GM23338 (cell line): ENCODE measurements around the gene UPK2. TPM values are rescaled to one million over a fixed set of nuclear protein-coding genes. Genes with fewer than 3 reads are reported as not detected.

Source experiments
- ATAC-seq: fragments of 200-7000 bp; cut with Tn5 transposase; 3 replicates; pipeline ENCODE4 v1.9.1; 2020
- DNase-seq: peaks from one replicate; pipeline ENCODE4 v3.0.0-alpha.2; 2015; ENCODE audit warnings: low spot score
- H2AFZ ChIP-seq: fragments of 200-600 bp; sonication (generic); 2 replicates; pipeline ENCODE4 v1.8.0; 2016; ENCODE audit warnings: antibody characterized with exemption, mild to moderate bottlenecking, moderate library complexity
- H3F3A ChIP-seq: fragments of 200-600 bp; sonication (generic); replicated peaks from 2 replicates; pipeline ENCODE4 v1.8.0; 2017; ENCODE audit warnings: antibody characterized with exemption, mixed run types, low read depth
- H3K27ac ChIP-seq: fragments of 200-600 bp; sonication (generic); 2 replicates; pipeline ENCODE4 v1.6.1; 2016; ENCODE audit warnings: low read depth
- H3K27me3 ChIP-seq: fragments of 200-600 bp; sonication (generic); 2 replicates; pipeline ENCODE4 v1.8.0; 2016; ENCODE audit warnings: mild to moderate bottlenecking, mixed run types, moderate library complexity; ENCODE audit not compliant: insufficient read depth
- H3K36me3 ChIP-seq: fragments of 200-600 bp; sonication (generic); 2 replicates; pipeline ENCODE4 v1.8.0; 2016; ENCODE audit warnings: mild to moderate bottlenecking; ENCODE audit not compliant: insufficient read depth
- H3K4me1 ChIP-seq: fragments of 200-600 bp; sonication (generic); 2 replicates; pipeline ENCODE4 v1.8.0; 2016; ENCODE audit warnings: mild to moderate bottlenecking, moderate library complexity; ENCODE audit not compliant: insufficient read depth
- H3K4me2 ChIP-seq: fragments of 200-600 bp; sonication (generic); 2 replicates; pipeline ENCODE4 v1.7.1; 2017; ENCODE audit warnings: mixed run types
- H3K4me3 ChIP-seq: fragments of 200-600 bp; sonication (generic); 2 replicates; pipeline ENCODE4 v1.6.1; 2016; ENCODE audit warnings: mixed run types
- H3K79me2 ChIP-seq: fragments of 200-600 bp; sonication (generic); replicated peaks from 2 replicates; pipeline ENCODE4 v1.8.0; 2017; ENCODE audit warnings: mild to moderate bottlenecking; ENCODE audit not compliant: insufficient read depth
- H3K9me2 ChIP-seq: fragments of 200-600 bp; sonication (generic); 2 replicates; pipeline ENCODE4 v1.8.0; 2017; ENCODE audit not compliant: insufficient read depth
- H4K20me1 ChIP-seq: fragments of 200-600 bp; sonication (generic); replicated peaks from 2 replicates; pipeline ENCODE4 v1.8.0; 2017; ENCODE audit warnings: mild to moderate bottlenecking; ENCODE audit not compliant: insufficient read depth
- H3K27ac Mint-ChIP-seq: 2 replicates; pipeline ENCODE4 v1.8.0; 2020; ENCODE audit warnings: inconsistent platforms, mild to moderate bottlenecking, moderate library complexity, mixed read lengths
- H3K27me3 Mint-ChIP-seq: 3 replicates; pipeline ENCODE4 v1.8.0; 2022; ENCODE audit warnings: low read depth, mild to moderate bottlenecking, moderate library complexity, mixed read lengths, inconsistent platforms; ENCODE audit not compliant: insufficient read depth, poor library complexity
- H3K36me3 Mint-ChIP-seq: 3 replicates; pipeline ENCODE4 v1.8.0; 2021; ENCODE audit warnings: low read depth, mild to moderate bottlenecking, inconsistent platforms, moderate library complexity, mixed read lengths
- H3K4me1 Mint-ChIP-seq: 3 replicates; pipeline ENCODE4 v1.8.0; 2020; ENCODE audit warnings: mild to moderate bottlenecking, inconsistent platforms, mixed read lengths
- H3K4me3 Mint-ChIP-seq: 3 replicates; pipeline ENCODE4 v1.8.0; 2021; ENCODE audit warnings: moderate library complexity, mild to moderate bottlenecking, inconsistent platforms, mixed read lengths
- H3K9me3 Mint-ChIP-seq: 3 replicates; pipeline ENCODE4 v1.8.0; 2020; ENCODE audit warnings: moderate library complexity, mild to moderate bottlenecking, inconsistent platforms, mixed read lengths
- CREB1 ChIP-seq: fragments of 250-450 bp; sonication (Bioruptor Pico); IDR thresholded peaks from 2 replicates; pipeline ENCODE4 v1.5.0; 2020; ENCODE audit warnings: low read depth, mild to moderate bottlenecking, moderate library complexity
- CTCF ChIP-seq, 2 experiments: fragments of 200-600 bp in 1 of 2; sonication (generic) in 1 of 2; conservative IDR thresholded peaks; 2 replicates each; pipeline versions ENCODE4 v1.5.1 to v1.6.1; 2016 to 2017; ENCODE audit warnings: antibody characterized with exemption in 2 of 2, low read depth in 2 of 2, mild to moderate bottlenecking in 2 of 2, moderate library complexity in 1 of 2
- ETS1 ChIP-seq: IDR thresholded peaks from 2 replicates; pipeline ENCODE4 v1.6.1; 2016; ENCODE audit warnings: antibody characterized with exemption
- EZH2 ChIP-seq: fragments of 200-600 bp; sonication (generic); IDR thresholded peaks from one replicate; pipeline ENCODE4 v1.8.0; 2017; ENCODE audit warnings: antibody characterized with exemption, mild to moderate bottlenecking, low read depth; ENCODE audit not compliant: unreplicated experiment
- EZH2phosphoT487 ChIP-seq: fragments of 200-600 bp; sonication (generic); IDR thresholded peaks from one replicate; pipeline ENCODE4 v1.8.1; 2018; ENCODE audit warnings: antibody characterized with exemption; ENCODE audit not compliant: unreplicated experiment
- JUNB ChIP-seq: IDR thresholded peaks from one replicate; pipeline ENCODE4 v1.6.1; 2016; ENCODE audit warnings: antibody characterized with exemption; ENCODE audit not compliant: unreplicated experiment
- NANOG ChIP-seq: IDR thresholded peaks from 2 replicates; pipeline ENCODE4 v1.6.1; 2016; ENCODE audit warnings: antibody characterized with exemption, borderline replicate concordance
- POLR2AphosphoS5 ChIP-seq: IDR thresholded peaks from 2 replicates; pipeline ENCODE4 v1.6.1; 2016; ENCODE audit warnings: antibody characterized with exemption, low read depth
- REST ChIP-seq: IDR thresholded peaks from one replicate; pipeline ENCODE4 v1.6.1; 2018; ENCODE audit warnings: antibody characterized with exemption; ENCODE audit not compliant: unreplicated experiment
- STAT1 ChIP-seq: IDR thresholded peaks from one replicate; pipeline ENCODE4 v1.6.1; 2016; ENCODE audit warnings: antibody characterized with exemption; ENCODE audit not compliant: unreplicated experiment
- ZNF114 ChIP-seq: fragments of 250-450 bp; sonication (Bioruptor Pico); IDR thresholded peaks from 2 replicates; pipeline ENCODE4 v1.5.0; 2020; ENCODE audit warnings: mild to moderate bottlenecking, moderate library complexity
- ZNF331 ChIP-seq: fragments of 250-450 bp; sonication (Bioruptor Pico); IDR thresholded peaks from 2 replicates; pipeline ENCODE4 v1.5.0; 2020; ENCODE audit warnings: low read depth, mild to moderate bottlenecking, moderate library complexity
- ZNF462 ChIP-seq: fragments of 250-450 bp; sonication (Bioruptor Pico); IDR thresholded peaks from 2 replicates; pipeline ENCODE4 v1.5.0; 2020; ENCODE audit warnings: mild to moderate bottlenecking, moderate library complexity
- polyA plus RNA-seq: library from polyadenylated mRNA; unstranded; fragments of >200 nt; fragmentation: Nextera tagmentation; extraction: Ambion mirVana; gene quantifications from 2 replicates; pipeline ENCODE4 v1.2.1, GENCODE V29; 2016
- total RNA-seq: library from RNA; depleted of rRNA; stranded (reverse); fragments of >200 nt; shearing (Covaris generic); gene quantifications from 2 replicates; pipeline ENCODE4 v1.2.3, GENCODE V29; 2014

The UPK2 gene
- total and polyA plus RNA-seq, 2 experiments from 2014 or later: 0.74 TPM; not detected in 1

- Mint-ChIP-seq H3K4me3 (no peak overlapping the region; the same call in 2 of the 3 replicates), H3K4me1 (peaks cover 27% of the 10 kb centered on the region), H3K9me3 (no peaks in the 10 kb centered on the region; the same call in 2 of the 3 replicates), H3K36me3 (no peaks in the 10 kb centered on the region), H3K27ac (no peak overlapping the region), H3K27me3 (peaks cover 8% of the 10 kb centered on the region)
- TF ChIP-seq CREB1 (CRISPR knock-in tag) (no peak), ZNF331 (CRISPR knock-in tag) (no peak), JUNB (no peak), POLR2AphosphoS5 (no peak), EZH2phosphoT487 (no peak), STAT1 (no peak), ETS1 (no peak), REST (no peak), CTCF (conservative IDR thresholded peaks at IDR 0.05; ENCODE audit: low read depth in 2 of 2) (no peak), ZNF114 (CRISPR knock-in tag) (no peak), EZH2 (no peak), ZNF462 (CRISPR knock-in tag) (no peak), NANOG (no peak)
- ATAC-seq (no peak), DNase-seq (no peak)
- Histone ChIP-seq H3K4me1 (peaks cover 23% of the 10 kb centered on the region), H3F3A (no peaks in the 10 kb centered on the region), H3K27me3 (0 out of 2 replicates have a peak, but pooled peaks cover 4% of the 10 kb centered on the region), H3K36me3 (no peaks in the 10 kb centered on the region), H2AFZ (no peak overlapping the region; the same call in 1 of the 2 replicates), H3K27ac (no peak overlapping the region), H3K9me2 (no peaks in the 10 kb centered on the region), H3K4me2 (peak overlapping the region; percentile 72), H3K79me2 (no peaks in the 10 kb centered on the region), H3K4me3 (no peak overlapping the region), H4K20me1 (no peaks in the 10 kb centered on the region)
Observed at GRCh38 chr11:118938491-118939403, 17.4 kb upstream of the UPK2 start.
